K562 (cell line): ENCODE results near the gene MEGF11. TPM values are rescaled to one million over a fixed set of nuclear protein-coding genes. Genes with fewer than 3 reads are reported as not detected.

ENCODE experiments used
- ATAC-seq: fragments of 200-7000 bp; cut with Tn5 transposase; 3 replicates; pipeline ENCODE4 v1.9.1; 2020; ENCODE audit warnings: moderate library complexity
- BruUV-seq: library from RNA; stranded (reverse); fragments of 400-500 nt; replicated peaks from 2 replicates; lab custom pipeline; 2021; lab: Mats Ljungman, UMichigan
- CTCF ChIA-PET: fragments of 300-600 bp; formaldehyde crosslinking; extraction: SDS; loops from one replicate; lab custom pipeline; 2021; ENCODE audit warnings: low intra/inter-chr PET ratio; lab: Yijun Ruan, JAX
- POLR2A ChIA-PET: fragments of 300-600, 350-650 bp; sonication (Branson Sonifier 250); formaldehyde crosslinking; extraction: SDS; loops from one replicate; lab custom pipeline; 2021; ENCODE audit warnings: antibody characterized with exemption, inconsistent platforms; lab: Yijun Ruan, JAX
- DNase-seq, 4 experiments: peaks; one replicate each; pipeline versions ENCODE4 v3.0.0 to v3.0.0-alpha.2; 2011 to 2018; ENCODE audit warnings: low spot score in 3 of 4, mixed read lengths in 3 of 4; ENCODE audit errors: extremely low read depth in 1 of 4
- FAIRE-seq: peaks from 2 replicates; lab custom pipeline; 2011; peaks lifted over from hg19 to GRCh38; lab: Jason Lieb, UNC
- H2AFZ ChIP-seq: 2 replicates; pipeline ENCODE4 v1.6.0; 2011; ENCODE audit warnings: low read depth, low read length, control low read depth, inconsistent platforms
- H3K27ac ChIP-seq: fragments of 200-600 bp; 3 replicates; pipeline ENCODE4 v1.8.0; 2011; ENCODE audit warnings: low read depth, mild to moderate bottlenecking, control low read depth, inconsistent platforms, low read length, moderate library complexity, mixed read lengths; ENCODE audit errors: extremely low read depth
- H3K27me3 ChIP-seq, 2 experiments: fragments of 300-600 bp in 1 of 2; 2 replicates in 1 of 2; 3 replicates in 1 of 2; pipeline versions ENCODE4 v1.6.0 to v1.8.0; 2011; ENCODE audit warnings: inconsistent platforms in 2 of 2, low read length in 2 of 2, mild to moderate bottlenecking in 1 of 2, mixed read lengths in 1 of 2, moderate library complexity in 1 of 2; ENCODE audit not compliant: control insufficient read depth in 2 of 2, insufficient read depth in 2 of 2
- H3K36me3 ChIP-seq: fragments of 300-600 bp; 3 replicates; pipeline ENCODE4 v1.8.0; 2011; ENCODE audit warnings: mild to moderate bottlenecking, low read length, inconsistent platforms; ENCODE audit not compliant: control insufficient read depth, insufficient read depth
- H3K4me1 ChIP-seq, 2 experiments: fragments of 200-600 bp in 1 of 2; replicated peaks in 1 of 2; 2 replicates in 1 of 2; 3 replicates in 1 of 2; pipeline versions ENCODE4 v1.5.1 to v1.8.0; 2011; ENCODE audit warnings: inconsistent platforms in 2 of 2, low read length in 2 of 2, mild to moderate bottlenecking in 1 of 2, mixed read lengths in 1 of 2, moderate library complexity in 1 of 2; ENCODE audit not compliant: control insufficient read depth in 2 of 2, insufficient read depth in 2 of 2
- H3K4me2 ChIP-seq: 2 replicates; pipeline ENCODE4 v1.6.1; 2011; ENCODE audit warnings: low read length, control low read depth, inconsistent platforms, mixed read lengths; ENCODE audit not compliant: insufficient read depth
- H3K4me3 ChIP-seq: fragments of 200-600 bp; sonication (generic), shearing (Covaris generic); 2 replicates; pipeline ENCODE4 v1.5.1; 2016; ENCODE audit warnings: control low read depth, inconsistent platforms
- H3K79me2 ChIP-seq: fragments of 200-600 bp; 3 replicates; pipeline ENCODE4 v1.8.0; 2011; ENCODE audit warnings: low read length, inconsistent platforms; ENCODE audit not compliant: control insufficient read depth, insufficient read depth
- H3K9ac ChIP-seq, 2 experiments: 2 replicates each; pipeline versions ENCODE4 v1.6.0 to v1.6.1; 2011; ENCODE audit warnings: low read depth in 2 of 2, low read length in 2 of 2, control low read depth in 1 of 2, inconsistent platforms in 1 of 2, mild to moderate bottlenecking in 1 of 2, mixed read lengths in 1 of 2; ENCODE audit not compliant: insufficient read depth in 1 of 2
- H3K9me1 ChIP-seq: one replicate; pipeline ENCODE4 v1.6.0; 2011; ENCODE audit warnings: inconsistent platforms, mild to moderate bottlenecking, low read length, moderate library complexity; ENCODE audit not compliant: control insufficient read depth, insufficient read depth
- H3K9me3 ChIP-seq: replicated peaks from 2 replicates; pipeline ENCODE4 v1.5.1; 2011; ENCODE audit warnings: low read depth, low read length, inconsistent platforms; ENCODE audit not compliant: control insufficient read depth, insufficient read depth
- H4K20me1 ChIP-seq: replicated peaks from 2 replicates; pipeline ENCODE4 v1.6.1; 2011; ENCODE audit warnings: low read length, inconsistent platforms, mixed read lengths; ENCODE audit not compliant: control insufficient read depth, insufficient read depth
- BACH1 ChIP-seq: fragments of 200-800 bp; sonication (Bioruptor generic); IDR thresholded peaks from 2 replicates; pipeline ENCODE4 v1.6.1; 2016; ENCODE audit warnings: missing genetic modification characterization, missing compliant biosample characterization
- CHCHD3 ChIP-seq: fragments of 250-450 bp; sonication (Bioruptor Pico); IDR thresholded peaks from 2 replicates; pipeline ENCODE4 v2.1.2; 2022; ENCODE audit warnings: mild to moderate bottlenecking
- CXXC5 ChIP-seq: fragments of 250-450 bp; sonication (Bioruptor Pico); IDR thresholded peaks from 2 replicates; pipeline ENCODE4 v1.8.0; 2022; ENCODE audit warnings: inconsistent platforms, mild to moderate bottlenecking, moderate library complexity
- NELFE ChIP-seq: IDR thresholded peaks from 2 replicates; pipeline ENCODE4 v1.6.1; 2011; ENCODE audit warnings: mild to moderate bottlenecking; ENCODE audit not compliant: insufficient read depth, insufficient read length
- POU5F1 ChIP-seq: fragments of 150-350 bp; IDR thresholded peaks from 2 replicates; pipeline ENCODE4 v1.6.1; 2014; ENCODE audit warnings: borderline replicate concordance, low read length, low read depth, mild to moderate bottlenecking; ENCODE audit not compliant: partially characterized antibody
- RNF219 ChIP-seq: fragments of 250-450 bp; sonication (Bioruptor Pico); IDR thresholded peaks from 2 replicates; pipeline ENCODE4 v1.5.0; 2022; ENCODE audit warnings: mild to moderate bottlenecking
- SMAD4 ChIP-seq: fragments of 250-450 bp; sonication (Bioruptor Pico); conservative IDR thresholded peaks from 2 replicates; pipeline ENCODE4 v1.8.0; 2021; ENCODE audit warnings: inconsistent platforms, mild to moderate bottlenecking, moderate library complexity
- SREBF2 ChIP-seq: sonication (generic); formaldehyde crosslinking; IDR thresholded peaks from 2 replicates; pipeline ENCODE4 v1.4.0; 2020; ENCODE audit warnings: mild to moderate bottlenecking, missing genetic modification reagents
- SRSF3 ChIP-seq: fragments of 200-400 bp; formaldehyde crosslinking; IDR thresholded peaks from 2 replicates; pipeline ENCODE4 v1.6.1; 2016; ENCODE audit warnings: mild to moderate bottlenecking, low read length, moderate library complexity; ENCODE audit not compliant: insufficient read depth
- ZNF134 ChIP-seq: fragments of 250-450 bp; sonication (Bioruptor Pico); conservative IDR thresholded peaks from 2 replicates; pipeline ENCODE4 v1.4.0; 2020
- ZNF24 ChIP-seq: fragments of 450-650 bp; IDR thresholded peaks from 2 replicates; pipeline ENCODE4 v1.6.1; 2016
- WGBS: fragments of 100-300 bp; shearing (Covaris generic); methylation state at CpG from one replicate; pipeline ENCODE4 v1.1.6; 2016; ENCODE audit warnings: low coverage, mixed read lengths; ENCODE audit not compliant: insufficient coverage; ENCODE audit errors: missing lambda C conversion rate; 5-methylcytosine and 5-hydroxymethylcytosine counted together
- in situ Hi-C: fragments of 300-500 bp; cut with MboI; formaldehyde crosslinking; loops from 4 replicates; pipeline ENCODE4 v1.15.0; 2018; ENCODE audit warnings: inconsistent platforms, mixed read lengths
- intact Hi-C: fragments of 100-400 bp; cut with micrococcal nuclease; formaldehyde crosslinking; loops from 2 replicates; pipeline ENCODE4 v1.14.2; 2022
- polyA plus RNA-seq, 8 experiments: library from polyadenylated mRNA; depleted of rRNA in 4 of 8; stranded (reverse) in 5 of 8; unstranded in 3 of 8; fragments of >200 nt; fragmentation: Nextera tagmentation in 2 of 8; fragmentation: Illumina TruSeq in 1 of 8; extraction: Ambion mirVana in 2 of 8; extraction: Trizol in 1 of 8; gene quantifications; 2 replicates each; pipeline versions ENCODE4 v1.2.1 to v1.2.3, GENCODE V29; 2011 to 2014; ENCODE audit warnings: inconsistent platforms in 1 of 8, missing spikeins in 1 of 8
- total RNA-seq, 7 experiments: library from RNA; depleted of rRNA in 6 of 7; stranded (reverse); fragments of >200 nt in 6 of 7; fragmentation: Illumina TruSeq in 2 of 7; extraction: Trizol in 2 of 7; gene quantifications; 2 replicates each; pipeline versions ENCODE4 v1.2.1 to v1.2.3, GENCODE V29; 2011 to 2021; ENCODE audit warnings: low replicate concordance in 1 of 7

Gene MEGF11
- total and polyA plus RNA-seq, 9 of the 15 experiments (the other 6 are each of a cell fraction or from before 2014, with no cell fraction given), result 0.06 to 0.23 (median 0.20) TPM; not detected in 6

- intact Hi-C loops, result no loop called here
- Histone ChIP-seq H3K27me3 (peaks cover 0 to 45% of the 10 kb centered on the region in 2 experiments; a peak in 2 of 5 replicates), H3K4me3 (no peak overlapping the region), H3K9me1 (no peaks in the 10 kb centered on the region), H4K20me1 (no peaks in the 10 kb centered on the region), H3K9me3 (no peaks in the 10 kb centered on the region), H3K4me1 (no peaks in the 10 kb centered on the region; a peak in 1 of 5 replicates), H3K9ac (no peak overlapping the region), H3K4me2 (no peak overlapping the region), H3K79me2 (no peaks in the 10 kb centered on the region), H3K27ac (no peak overlapping the region), H3K36me3 (no peaks in the 10 kb centered on the region), H2AFZ (no peak overlapping the region)
- ChIA-PET POLR2A (no interaction called here), CTCF (no interaction called here)
- 2% methylated on average over 7 of the region's 7 CpGs for whole genome bisulfite sequencing
- ATAC-seq (no peak), FAIRE-seq (no peak), DNase-seq (no peak)
- BruUV-seq, result no TSS peak
- TF ChIP-seq ZNF134 (CRISPR knock-in tag), result no peak
- no peak for TF ChIP-seq CXXC5
- TF ChIP-seq SMAD4 (CRISPR knock-in tag), result no peak
- TF ChIP-seq SRSF3, result no peak
- no peak for TF ChIP-seq ZNF24
- TF ChIP-seq NELFE, result no peak
- TF ChIP-seq CHCHD3 (CRISPR knock-in tag), result no peak
- TF ChIP-seq SREBF2 (CRISPR knock-in tag), result no peak
- no peak for TF ChIP-seq RNF219 (CRISPR knock-in tag)
- no peak for TF ChIP-seq BACH1
- TF ChIP-seq POU5F1, result no peak
- in situ Hi-C loops, result no loop called here
Observed at GRCh38 chr15:66025972-66026371, 227.6 kb downstream of the MEGF11 start.
